ENCODE results near the gene NTSR1. TPM values are rescaled to one million over a fixed set of nuclear protein-coding genes. Genes with fewer than 3 reads are reported as not detected.

Gene NTSR1
- total and polyA plus RNA-seq, 2 experiments from 2014 or later, result 0.15 to 1.4 TPM

GRCh38 chr20:62699296-62699695 is 9.3 kb upstream of the NTSR1 start:
- Histone ChIP-seq H3K27ac (ENCODE audit: low read depth) (no peak overlapping the region), H3F3A (replicated peaks; ENCODE audit: low read depth) (no peaks in the 10 kb centered on the region), H3K79me2 (replicated peaks; ENCODE audit: insufficient read depth) (no peaks in the 10 kb centered on the region), H3K4me1 (ENCODE audit: insufficient read depth) (no peaks in the 10 kb centered on the region), H3K4me2 (no peak overlapping the region), H2AFZ (no peak overlapping the region), H3K9me2 (ENCODE audit: insufficient read depth) (no peaks in the 10 kb centered on the region), H3K36me3 (ENCODE audit: insufficient read depth) (no peaks in the 10 kb centered on the region), H3K4me3 (no peak overlapping the region), H4K20me1 (replicated peaks; ENCODE audit: insufficient read depth) (no peaks in the 10 kb centered on the region), H3K27me3 (ENCODE audit: insufficient read depth) (no peaks in the 10 kb centered on the region)
- ATAC-seq, result no peak
- Mint-ChIP-seq H3K9me3 (no peaks in the 10 kb centered on the region), H3K36me3 (ENCODE audit: low read depth) (no peaks in the 10 kb centered on the region), H3K4me3 (no peak overlapping the region), H3K4me1 (no peaks in the 10 kb centered on the region), H3K27me3 (ENCODE audit: insufficient read depth, low read depth, poor library complexity) (peaks cover 9% of the 10 kb centered on the region), H3K27ac (no peak overlapping the region)
- no peak for DNase-seq (ENCODE audit: low spot score)
- TF ChIP-seq POLR2AphosphoS5 (IDR thresholded peaks at IDR 0.05; ENCODE audit: low read depth), result no peak
- no peak for TF ChIP-seq EZH2phosphoT487 (IDR thresholded peaks at IDR 0.05; ENCODE audit: unreplicated experiment)
- TF ChIP-seq CREB1 (CRISPR knock-in tag; IDR thresholded peaks at IDR 0.05; ENCODE audit: low read depth), result no peak
- no peak for TF ChIP-seq STAT1 (IDR thresholded peaks at IDR 0.05; ENCODE audit: unreplicated experiment)
- no peak for TF ChIP-seq ZNF331 (CRISPR knock-in tag; IDR thresholded peaks at IDR 0.05; ENCODE audit: low read depth)
- no peak for TF ChIP-seq EZH2 (IDR thresholded peaks at IDR 0.05; ENCODE audit: low read depth, unreplicated experiment)
- TF ChIP-seq REST (IDR thresholded peaks at IDR 0.05; ENCODE audit: unreplicated experiment), result no peak
- TF ChIP-seq JUNB (IDR thresholded peaks at IDR 0.05; ENCODE audit: unreplicated experiment), result no peak
- no peak for TF ChIP-seq ETS1 (IDR thresholded peaks at IDR 0.05)
- no peak for TF ChIP-seq ZNF462 (CRISPR knock-in tag; IDR thresholded peaks at IDR 0.05)
- TF ChIP-seq NANOG (IDR thresholded peaks at IDR 0.05; ENCODE audit: borderline replicate concordance), result no peak
- no peak for TF ChIP-seq CTCF (conservative IDR thresholded peaks at IDR 0.05; ENCODE audit: low read depth in 2 of 2)
- TF ChIP-seq ZNF114 (CRISPR knock-in tag; IDR thresholded peaks at IDR 0.05), result no peak

Measured in GM23338 (cell line).